Activated naive CD8-positive, alpha-beta T cell treated with anti-CD3 and anti-CD28 coated beads, Interleukin-2, amount 50 U/mL, for 16 hours (primary cell): ENCODE data around the gene EFCAB5.
"Not testable (repeated sequence)": the region's sequence is repeated elsewhere in the genome, so short reads cannot be mapped to it uniquely, and the experiment has no call there.

Experiments used
- DNase-seq: peaks from one replicate; pipeline ENCODE4 v3.0.0-alpha.2; 2020; ENCODE audit warnings: low read depth, low spot score

Gene EFCAB5

DNA sequence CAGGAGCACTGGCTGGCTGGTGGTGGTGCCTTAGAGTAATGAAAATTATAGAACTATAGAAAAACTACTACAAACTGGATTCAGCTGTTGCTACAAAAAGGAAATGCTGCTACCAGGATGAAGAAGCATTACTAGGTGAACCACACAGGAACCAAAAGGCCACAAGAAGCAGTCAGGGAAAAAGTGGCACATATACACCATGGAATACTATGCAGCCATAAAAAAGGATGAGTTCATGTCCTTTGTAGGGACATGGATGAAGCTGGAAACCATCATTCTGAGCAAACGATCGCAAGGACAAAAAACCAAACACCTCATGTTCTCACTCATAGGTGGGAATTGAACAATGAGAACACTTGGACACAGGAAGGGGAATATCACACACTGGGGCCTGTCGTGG, 5.5 kb upstream of the EFCAB5 start:
- DNase-seq, result not testable (repeated sequence)

GRCh38 chr17:29936724-29937123, 4.7 kb upstream of the EFCAB5 start:
- DNase-seq, result no peak

- no peak for DNase-seq
Observed at GRCh38 chr17:29945281-29945680, 3.8 kb downstream of the EFCAB5 start.

DNA sequence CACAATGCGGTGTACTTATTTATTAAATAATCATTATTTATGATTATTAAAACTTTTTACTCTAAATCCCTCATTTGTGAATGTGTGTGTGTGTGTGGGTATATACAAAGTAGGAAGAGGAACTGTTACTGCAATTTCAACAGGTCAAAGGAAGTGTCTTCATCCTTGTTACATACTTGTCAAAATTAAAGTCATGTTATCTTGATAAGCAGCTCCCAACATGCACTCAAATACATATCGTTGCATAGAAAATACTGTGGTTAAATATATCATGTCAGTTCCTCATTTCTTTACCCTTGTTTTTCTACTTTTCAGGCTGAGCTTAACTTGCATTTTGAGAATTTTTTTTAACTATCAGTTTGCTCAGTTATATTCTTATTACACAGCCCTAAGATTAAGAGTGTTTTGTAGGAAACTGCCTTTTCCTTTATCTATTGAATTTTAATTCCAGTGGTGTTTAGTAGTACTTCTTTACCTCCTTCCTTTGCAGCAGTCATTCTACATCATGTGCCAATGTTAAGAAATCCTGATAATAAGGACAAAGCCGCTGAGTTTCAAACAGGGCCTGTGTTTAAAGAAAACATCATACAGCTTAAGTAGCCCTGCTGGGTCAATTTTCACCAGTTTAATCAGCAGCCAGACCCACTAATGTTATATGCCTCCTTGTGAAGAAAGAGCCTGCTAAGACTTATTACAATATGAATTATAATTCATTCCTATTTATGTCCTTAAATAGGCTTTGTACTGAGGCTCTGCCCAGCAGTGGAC, 7.2 kb downstream of the EFCAB5 start:
- no peak for DNase-seq

- no peak for DNase-seq
Observed at GRCh38 chr17:29949696-29950095, 8.3 kb downstream of the EFCAB5 start.

DNA sequence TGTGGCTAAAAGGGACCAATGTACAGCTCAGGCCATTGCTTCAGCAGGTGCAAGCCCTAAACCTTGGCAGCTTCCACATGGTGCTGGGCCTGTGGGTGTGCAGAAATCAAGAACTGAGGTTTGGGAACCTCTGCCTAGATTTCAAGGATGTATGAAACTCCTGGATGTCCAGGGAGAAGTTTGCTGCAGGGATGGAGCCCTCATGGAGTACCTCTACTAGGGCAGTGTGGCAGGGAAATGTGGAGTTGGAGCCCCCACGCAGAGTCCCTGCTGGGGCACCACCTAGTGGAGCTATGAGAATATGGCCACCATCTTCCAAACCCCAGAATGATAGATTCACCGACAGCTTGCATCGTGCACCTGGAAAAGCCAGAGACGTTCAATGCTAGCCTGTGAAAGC, 13.0 kb downstream of the EFCAB5 start:
- no peak for DNase-seq

DNA sequence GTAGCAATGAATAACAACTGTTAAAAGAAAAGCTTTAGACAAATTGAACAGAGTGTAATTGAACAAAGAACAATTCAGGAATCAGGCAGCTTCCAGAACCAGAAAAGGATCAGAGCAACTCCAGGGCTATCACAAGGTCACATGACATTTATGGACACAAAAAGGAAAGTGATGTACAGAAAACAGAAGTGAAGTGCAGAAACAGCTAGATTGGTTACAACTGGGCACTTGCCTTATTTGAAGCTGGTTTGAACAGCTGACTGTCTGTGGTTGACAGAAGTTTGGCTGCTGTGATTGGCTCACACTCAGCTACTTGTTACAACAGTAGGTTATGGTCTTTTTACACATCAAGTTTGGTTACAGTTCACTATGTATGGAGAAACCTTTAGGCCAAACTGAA, 14.8 kb downstream of the EFCAB5 start:
- DNase-seq, result no peak

GRCh38 chr17:29957488-29957887, 16.1 kb downstream of the EFCAB5 start:
- DNase-seq, result not testable (repeated sequence)

- no peak for DNase-seq
Observed at GRCh38 chr17:29958947-29959657, 17.7 kb downstream of the EFCAB5 start.

GRCh38 chr17:29959658-29960337, 18.4 kb downstream of the EFCAB5 start:
- DNase-seq, result no peak

DNA sequence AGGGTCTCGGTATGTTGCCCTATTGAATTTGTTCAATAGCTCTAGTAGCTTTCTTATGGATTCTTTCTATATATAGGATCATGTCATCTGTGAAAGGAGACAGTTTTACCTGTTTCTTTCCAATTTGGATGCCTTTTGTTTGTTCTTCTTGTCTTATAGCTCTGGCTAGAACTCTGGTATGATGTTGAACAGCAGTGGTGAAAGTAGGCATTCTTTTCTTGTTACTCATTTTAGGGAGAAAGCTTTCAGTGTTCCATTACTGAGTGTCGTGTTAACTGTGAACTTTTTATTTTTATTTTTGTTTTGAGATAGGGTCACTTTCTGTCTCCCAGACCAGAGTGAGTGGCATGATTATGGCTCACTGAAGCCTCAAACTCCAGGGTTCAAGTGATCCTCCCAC, 21.2 kb downstream of the EFCAB5 start:
- DNase-seq, result no peak

GRCh38 chr17:29968271-29968670, 26.8 kb downstream of the EFCAB5 start:
- no peak for DNase-seq

GRCh38 chr17:29972277-29972676, 30.8 kb downstream of the EFCAB5 start:
- DNase-seq, result no peak

DNA sequence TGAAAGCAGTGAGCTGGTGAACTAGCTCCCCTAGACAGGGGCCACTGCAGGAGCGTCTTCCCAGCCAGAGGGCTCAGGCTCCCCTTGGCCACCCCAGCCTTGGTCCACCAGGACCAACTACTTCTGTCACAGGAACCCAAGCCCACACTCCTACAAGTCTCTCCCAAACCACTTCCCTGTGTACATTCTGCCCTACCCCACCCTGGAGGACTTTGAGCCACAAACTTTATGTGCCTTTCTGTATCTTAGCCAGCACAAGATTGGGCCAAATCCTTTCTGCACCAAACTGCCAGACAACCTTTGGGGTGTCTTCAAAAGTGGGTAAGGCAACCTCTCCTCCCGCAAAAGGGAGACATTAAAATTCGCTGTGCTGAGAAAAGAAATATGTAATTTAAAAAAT, 31.6 kb downstream of the EFCAB5 start:
- no peak for DNase-seq

DNA sequence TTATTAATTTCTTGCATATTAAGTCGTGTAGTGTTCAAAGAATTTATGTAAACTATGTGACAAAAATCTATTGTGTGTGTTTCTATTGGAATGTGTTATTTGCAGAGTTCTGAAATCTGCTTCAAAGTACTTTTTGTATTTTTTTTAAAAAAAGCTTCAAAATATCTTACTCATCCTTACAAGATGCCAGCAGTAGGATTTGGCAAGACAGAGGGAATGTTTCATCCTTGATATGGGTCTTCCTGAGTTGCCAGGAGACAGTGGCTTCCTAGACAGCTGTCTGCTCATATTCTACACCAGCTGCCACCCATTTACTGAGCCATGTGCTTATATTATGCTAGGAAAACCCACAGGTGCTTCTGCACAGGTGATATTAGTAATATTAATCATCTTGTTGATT, 36.4 kb downstream of the EFCAB5 start:
- no peak for DNase-seq

DNA sequence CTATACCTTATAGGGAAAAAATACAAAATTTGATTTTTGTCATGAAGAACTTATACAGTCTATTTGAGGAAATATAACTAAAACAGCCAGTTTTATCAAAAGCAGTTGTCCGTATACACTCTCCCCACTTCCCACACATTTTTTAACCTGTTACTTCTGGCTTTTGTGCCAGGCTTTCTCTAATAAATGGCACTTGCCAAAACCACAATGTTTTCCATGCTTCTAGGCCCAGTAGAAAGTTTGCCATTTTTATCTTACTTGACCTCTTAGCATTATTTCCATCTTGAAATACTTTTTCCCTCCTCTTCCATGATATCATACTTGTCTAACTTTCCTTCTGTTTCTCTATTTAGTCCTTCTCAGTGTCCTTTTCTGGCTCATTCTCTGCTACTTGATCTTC, 38.8 kb downstream of the EFCAB5 start:
- DNase-seq, result no peak

GRCh38 chr17:29982991-29983653, 41.7 kb downstream of the EFCAB5 start:
- no peak for DNase-seq

- DNase-seq, result no peak
Observed at GRCh38 chr17:29996458-29996857, 55.0 kb downstream of the EFCAB5 start.

- DNase-seq, result no peak
Observed at GRCh38 chr17:30000001-30000754, 58.7 kb downstream of the EFCAB5 start.

GRCh38 chr17:30000755-30001257, 59.4 kb downstream of the EFCAB5 start:
- no peak for DNase-seq

DNA sequence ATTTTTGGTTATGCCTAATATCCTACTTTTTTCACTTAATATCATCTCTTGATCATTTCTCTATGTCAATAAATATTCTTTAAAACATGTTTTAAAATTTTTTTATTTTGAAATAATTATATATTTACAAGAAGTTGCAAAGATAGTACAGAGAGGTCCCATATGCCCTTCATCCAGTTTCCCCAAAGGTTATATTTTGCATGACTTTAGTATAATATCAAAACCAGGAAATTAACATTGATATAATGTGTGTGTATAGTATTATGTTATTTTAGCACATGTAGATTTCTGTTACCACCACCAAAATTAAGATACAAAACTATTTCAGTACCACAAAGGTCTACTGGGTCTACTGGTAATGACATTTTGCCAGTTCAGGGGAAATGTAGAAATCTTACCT, 60.7 kb downstream of the EFCAB5 start:
- no peak for DNase-seq
